ENCODE measurements around the gene CSE1L. TPM values are rescaled to one million over a fixed set of nuclear protein-coding genes. Genes with fewer than 3 reads are reported as not detected.
"Not testable (repeated sequence)": the region's sequence is repeated elsewhere in the genome, so short reads cannot be mapped to it uniquely, and the experiment has no call there.

CSE1L gene
- polyA plus RNA-seq, 12 donors, result 35.7 to 77.6 (median 70.7) TPM; not detected in 1

- no peak for DNase-seq
Observed at GRCh38 chr20:49118307-49118706, 72.2 kb downstream of the CSE1L start.

DNA sequence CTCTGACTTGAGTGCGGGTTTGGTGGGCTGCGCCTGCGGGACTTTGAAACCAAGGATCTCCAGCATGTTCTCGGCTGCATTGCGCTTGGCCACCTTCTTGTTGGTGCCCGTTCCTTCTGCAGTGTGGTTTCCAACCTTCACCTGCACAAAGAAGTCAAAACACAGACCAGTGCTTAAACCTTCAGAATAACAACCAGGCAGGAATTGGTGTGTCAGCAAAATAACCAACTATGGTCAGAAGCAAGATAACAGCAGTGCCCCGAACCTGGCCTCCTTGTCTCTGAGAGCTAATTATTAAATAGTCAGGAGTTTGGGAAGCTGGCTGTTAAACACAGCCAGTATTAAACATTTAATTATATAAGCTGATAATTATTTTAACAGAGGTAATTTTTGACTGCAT is 73.9 kb downstream of the CSE1L start:
- no peak for DNase-seq

DNA sequence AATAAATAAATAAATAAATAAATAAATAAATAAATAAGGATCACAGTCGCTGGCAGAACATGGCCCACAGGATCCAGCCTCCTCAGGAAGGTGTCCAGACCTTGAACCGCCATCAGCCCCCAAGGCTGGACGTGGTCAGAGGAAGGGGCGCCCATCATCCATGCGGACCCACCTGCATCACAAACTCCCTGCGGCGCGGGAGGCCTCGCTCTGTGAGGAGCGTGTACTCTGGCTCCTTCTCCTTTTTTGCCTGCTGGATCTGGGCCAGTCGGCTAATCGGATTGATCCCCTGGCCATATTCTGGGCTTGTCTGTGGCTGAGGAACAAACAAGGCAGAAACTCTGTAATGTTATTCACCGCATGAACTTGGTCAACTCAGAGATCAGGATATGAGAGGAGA is 76.8 kb downstream of the CSE1L start:
- DNase-seq, result no peak

- DNase-seq, result no peak
Observed at GRCh38 chr20:49123982-49124381, 77.9 kb downstream of the CSE1L start.

DNA sequence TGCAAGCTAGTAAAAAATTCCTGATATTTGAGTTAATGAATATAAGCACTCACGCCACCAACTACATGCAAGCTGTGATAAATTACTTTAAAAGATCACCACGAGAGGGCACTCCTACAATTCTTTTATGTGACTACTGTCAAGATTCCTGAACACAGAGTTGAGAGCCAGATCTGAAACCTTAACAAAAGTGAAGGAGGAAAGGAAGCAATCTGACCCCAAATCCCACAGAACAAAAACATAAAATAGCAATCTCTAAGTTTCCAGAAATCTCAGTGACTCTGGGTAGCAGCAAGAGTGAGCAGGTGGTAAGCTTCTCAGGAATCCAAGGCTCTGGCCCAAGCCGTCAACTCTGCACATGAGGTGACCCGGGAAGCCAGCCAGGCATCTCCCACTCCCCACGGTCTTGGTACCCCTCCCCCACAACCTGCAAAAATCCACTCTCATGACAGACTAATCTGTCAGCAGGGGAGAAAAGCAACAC is 86.9 kb downstream of the CSE1L start:
- DNase-seq, result peak; percentile 73

GRCh38 chr20:49133571-49133970 is 87.5 kb downstream of the CSE1L start:
- no peak for DNase-seq

GRCh38 chr20:49134797-49135196 is 88.7 kb downstream of the CSE1L start:
- DNase-seq, result not testable (repeated sequence)

DNA sequence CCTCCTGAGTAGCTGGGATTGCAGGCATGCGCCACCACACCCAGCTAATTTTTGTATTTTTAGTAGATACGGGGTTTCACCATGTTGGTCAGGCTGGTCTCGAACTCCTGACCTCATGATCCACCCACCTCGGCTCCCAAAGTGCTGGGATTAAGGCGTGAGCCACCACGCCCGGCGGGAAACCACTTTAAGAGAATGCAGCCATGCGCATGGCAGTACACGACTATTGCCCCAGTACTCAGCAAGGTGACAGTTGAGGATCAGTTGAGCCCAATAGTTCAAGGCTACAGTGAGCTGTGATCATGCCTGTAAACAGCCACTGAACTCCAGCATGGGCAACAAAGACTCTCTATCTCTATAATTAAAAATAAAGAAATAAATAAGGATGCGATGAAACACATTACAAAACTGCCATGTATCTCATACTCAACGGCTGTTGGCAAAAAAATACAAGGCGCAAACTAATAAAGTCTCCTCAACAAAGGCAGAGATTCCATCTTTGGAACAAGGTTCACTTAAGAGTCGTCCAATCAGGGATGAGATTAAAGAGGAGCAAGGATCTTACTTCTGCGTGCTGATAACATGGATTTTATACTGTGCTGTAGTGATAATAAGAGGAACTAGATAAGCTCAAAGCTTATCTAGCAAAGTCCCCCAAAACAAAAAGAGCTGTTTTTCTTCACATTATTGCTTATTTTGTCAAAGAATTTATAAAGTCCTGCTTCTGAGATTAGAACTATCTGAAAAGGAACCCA is 90.9 kb downstream of the CSE1L start:
- DNase-seq, result no peak

- DNase-seq, result no peak
Observed at GRCh38 chr20:49138431-49138830, 92.3 kb downstream of the CSE1L start.

DNA sequence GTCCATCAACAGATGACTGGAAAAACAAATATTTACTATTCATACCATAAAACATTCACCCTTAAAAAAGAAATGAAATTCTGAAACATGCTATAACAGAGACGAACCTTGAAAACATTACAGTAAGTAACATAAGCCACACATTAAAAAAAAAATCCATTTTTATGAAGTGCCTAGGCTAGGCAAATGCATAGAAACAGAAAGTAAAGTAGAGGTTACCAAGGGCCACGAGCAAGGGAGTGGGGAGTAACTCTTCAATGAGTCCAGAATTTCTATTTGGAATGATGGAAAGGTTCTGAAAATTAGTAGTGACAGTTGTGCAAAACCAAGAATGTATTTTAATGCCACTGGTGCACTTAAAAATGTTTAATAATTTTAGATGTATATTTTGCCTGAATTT is 94.3 kb downstream of the CSE1L start:
- DNase-seq, result no peak

DNA sequence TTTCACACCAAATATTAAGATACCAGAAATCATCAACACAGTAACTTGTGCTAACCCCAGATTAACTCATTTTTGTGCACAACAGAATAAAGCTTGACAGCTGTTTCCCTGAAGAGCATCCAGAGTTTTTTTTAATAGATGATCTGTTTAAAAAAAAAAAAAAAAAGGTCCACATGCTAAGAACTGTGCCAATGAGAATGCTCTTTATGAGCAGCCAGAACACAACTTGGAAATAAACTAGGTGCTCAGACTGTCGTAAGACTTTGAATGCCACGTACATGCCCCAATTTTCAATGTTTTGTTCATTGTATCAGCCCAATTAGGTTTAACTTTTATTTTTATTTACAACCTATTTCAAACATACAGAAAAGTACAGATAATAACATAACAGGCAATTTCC is 94.7 kb downstream of the CSE1L start:
- no peak for DNase-seq

Other genes with a start within 250 kb of the CSE1L start
- gene PREX1, start 218.3 kb upstream of the CSE1L start, polyA plus RNA-seq (ENCODE audit: insufficient read length in 12 of 12), result 10 to 100 TPM in 11 of 12 donors, not detected in 1; 14.1 to 28.3 (median 19.9) TPM
- gene ARFGEF2, start 124.6 kb upstream of the CSE1L start, polyA plus RNA-seq (ENCODE audit: insufficient read length in 12 of 12), result 10 to 100 TPM in 11 of 12 donors, not detected in 1; 12.0 to 17.9 (median 15.1) TPM
- 100 to 1,000 TPM in 1 of 12 donors, 10 to 100 TPM in 11; 51.1 to 561 (median 59.0) TPM for gene STAU1, start 142.0 kb downstream of the CSE1L start, polyA plus RNA-seq (ENCODE audit: insufficient read length in 12 of 12)
- gene DDX27, start 173.1 kb downstream of the CSE1L start, polyA plus RNA-seq (ENCODE audit: insufficient read length in 12 of 12), result 10 to 100 TPM in 11 of 12 donors, not detected in 1; 23.6 to 44.0 (median 29.4) TPM
- 10 to 100 TPM in 6 of 12 donors, 1 to 10 TPM in 5, not detected in 1; 6.9 to 17.0 (median 10.3) TPM for gene ZNFX1, start 231.7 kb downstream of the CSE1L start, polyA plus RNA-seq (ENCODE audit: insufficient read length in 12 of 12)